Keratinocyte (primary cell): ENCODE measurements around the gene GALNT2.

Experiments used
- EZH2 ChIP-seq: IDR thresholded peaks from one replicate; pipeline ENCODE4 v1.6.1; 2012; ENCODE audit warnings: inconsistent platforms, mild to moderate bottlenecking, low read length, moderate library complexity
- TF ChIP-seq, protein P1 (sequence below), 3 experiments: IDR thresholded peaks in 1 of 3; conservative IDR thresholded peaks in 1 of 3; optimal IDR thresholded peaks in 1 of 3; 2 replicates in 2 of 3; 3 replicates in 1 of 3; pipeline versions ENCODE3 to v1.5.1; 2011; ENCODE audit warnings: low read length in 3 of 3, mild to moderate bottlenecking in 3 of 3, moderate library complexity in 2 of 3, control low read depth in 1 of 3, inconsistent platforms in 1 of 3; ENCODE audit not compliant: insufficient read depth in 2 of 3; ENCODE audit errors: extremely low read depth in 1 of 3

DNA sequence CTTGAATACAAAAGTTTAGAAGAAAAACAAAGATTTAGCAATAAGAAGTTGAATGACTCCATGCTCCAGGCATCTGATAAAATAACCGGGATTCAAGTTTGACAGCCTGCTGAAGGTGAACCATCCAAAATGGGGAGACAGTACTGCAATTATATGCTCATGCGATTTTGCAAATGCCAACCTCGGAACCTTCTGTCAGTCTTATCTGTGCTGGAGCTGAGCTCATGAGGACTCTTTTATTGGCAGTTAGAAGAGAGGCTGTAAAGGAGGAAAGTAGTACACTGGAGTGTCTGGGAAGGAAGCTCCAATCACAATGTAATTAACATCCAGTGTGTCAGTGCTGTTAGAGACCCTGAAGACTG, 170.0 kb downstream of the GALNT2 start:
- TF ChIP-seq, protein P1, sequence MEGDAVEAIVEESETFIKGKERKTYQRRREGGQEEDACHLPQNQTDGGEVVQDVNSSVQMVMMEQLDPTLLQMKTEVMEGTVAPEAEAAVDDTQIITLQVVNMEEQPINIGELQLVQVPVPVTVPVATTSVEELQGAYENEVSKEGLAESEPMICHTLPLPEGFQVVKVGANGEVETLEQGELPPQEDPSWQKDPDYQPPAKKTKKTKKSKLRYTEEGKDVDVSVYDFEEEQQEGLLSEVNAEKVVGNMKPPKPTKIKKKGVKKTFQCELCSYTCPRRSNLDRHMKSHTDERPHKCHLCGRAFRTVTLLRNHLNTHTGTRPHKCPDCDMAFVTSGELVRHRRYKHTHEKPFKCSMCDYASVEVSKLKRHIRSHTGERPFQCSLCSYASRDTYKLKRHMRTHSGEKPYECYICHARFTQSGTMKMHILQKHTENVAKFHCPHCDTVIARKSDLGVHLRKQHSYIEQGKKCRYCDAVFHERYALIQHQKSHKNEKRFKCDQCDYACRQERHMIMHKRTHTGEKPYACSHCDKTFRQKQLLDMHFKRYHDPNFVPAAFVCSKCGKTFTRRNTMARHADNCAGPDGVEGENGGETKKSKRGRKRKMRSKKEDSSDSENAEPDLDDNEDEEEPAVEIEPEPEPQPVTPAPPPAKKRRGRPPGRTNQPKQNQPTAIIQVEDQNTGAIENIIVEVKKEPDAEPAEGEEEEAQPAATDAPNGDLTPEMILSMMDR (optimal IDR thresholded peaks at IDR 0.05 in 1 of 3, IDR thresholded peaks at IDR 0.05 in 1 of 3, conservative IDR thresholded peaks at IDR 0.05 in 1 of 3; ENCODE audit: extremely low read depth in 1 of 3, insufficient read depth in 2 of 3, low read length in 3 of 3) = no peak
- no peak for TF ChIP-seq EZH2
